ENCODE results near the gene SMYD3. TPM values are rescaled to one million over a fixed set of nuclear protein-coding genes. Genes with fewer than 3 reads are reported as not detected.

SMYD3 gene
- total and polyA plus RNA-seq, 9 of the 15 experiments (the other 6 are each of a cell fraction or from before 2014, with no cell fraction given), result 128 to 440 (median 197) TPM

DNA sequence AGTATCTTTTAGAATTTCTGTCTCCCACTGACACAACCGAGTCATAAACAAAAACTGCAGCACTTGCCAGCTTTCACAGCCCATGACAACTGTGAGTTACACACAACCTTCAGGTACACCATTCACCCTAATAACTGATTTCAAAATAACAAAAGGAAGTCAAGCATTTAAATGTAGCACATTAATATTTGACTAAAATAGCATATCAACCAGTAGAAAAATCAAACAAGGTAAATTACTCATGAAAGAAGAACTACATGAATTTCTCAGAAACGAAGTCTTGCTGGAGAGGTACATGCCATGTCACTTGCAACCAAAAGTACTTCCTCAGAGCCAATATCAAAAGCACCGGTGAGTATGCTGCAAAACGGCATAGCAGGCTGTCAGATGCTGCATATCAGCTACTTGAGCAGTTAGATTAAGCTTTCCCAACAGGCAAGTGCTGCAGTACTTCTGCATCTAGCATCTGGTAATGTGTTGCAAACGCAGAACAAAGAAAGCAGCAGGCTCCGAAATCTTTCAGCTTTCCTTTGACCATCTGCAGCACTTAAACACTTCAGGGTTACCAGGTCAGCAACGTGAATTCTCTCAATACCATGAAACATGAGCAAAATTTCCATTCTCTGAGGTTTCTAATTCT is 223.2 kb downstream of the SMYD3 start:
- Histone ChIP-seq H3K9ac (ENCODE audit: insufficient read depth in 1 of 2, low read depth in 2 of 2, low read length in 2 of 2) (no peak overlapping the region), H3K9me1 (ENCODE audit: control insufficient read depth, insufficient read depth, low read length) (no peaks in the 10 kb centered on the region), H3K27ac (ENCODE audit: extremely low read depth, low read depth, low read length) (no peak overlapping the region), H3K27me3 (ENCODE audit: control insufficient read depth in 2 of 2, insufficient read depth in 2 of 2, low read length in 2 of 2) (no peaks in the 10 kb centered on the region), H4K20me1 (replicated peaks; ENCODE audit: control insufficient read depth, insufficient read depth, low read length) (no peaks in the 10 kb centered on the region), H3K4me3 (no peak overlapping the region), H3K9me3 (replicated peaks; ENCODE audit: control insufficient read depth, insufficient read depth, low read depth, low read length) (no peaks in the 10 kb centered on the region), H3K79me2 (ENCODE audit: control insufficient read depth, insufficient read depth, low read length) (no peaks in the 10 kb centered on the region), H2AFZ (ENCODE audit: low read depth, low read length) (no peak overlapping the region), H3K36me3 (ENCODE audit: control insufficient read depth, insufficient read depth, low read length) (no peaks in the 10 kb centered on the region), H3K4me1 (replicated peaks in 1 of 2; ENCODE audit: control insufficient read depth in 2 of 2, insufficient read depth in 2 of 2, low read length in 2 of 2) (no peaks in the 10 kb centered on the region; a peak in 3 of 5 replicates), H3K4me2 (ENCODE audit: insufficient read depth, low read length) (no peak overlapping the region)
- WGBS (ENCODE audit: insufficient coverage, low coverage, missing lambda C conversion rate), result 23% methylated on average over 7 of the region's 7 CpGs
- DNase-seq (ENCODE audit: extremely low read depth in 1 of 4, low spot score in 3 of 4) (no peak), ATAC-seq (no peak), FAIRE-seq (no peak)
- intact Hi-C loops (cut with micrococcal nuclease), result loop anchor here (5.0 to 10.0 kb wide), 2 partner anchors 208 to 1129 kb away; partner anchors contain the start of gene KIF26B
- ChIA-PET CTCF (ENCODE audit: low intra/inter-chr PET ratio) (no interaction called here), POLR2A (interaction anchor here (0.6 to 1.3 kb wide), 2 partner anchors 7 to 22 kb away, joined by 3 to 5 read pairs; no protein-coding TSS in a partner anchor)
- TF ChIP-seq RB1 (IDR thresholded peaks at IDR 0.05; ENCODE audit: low read depth) (no peak), ZNF644 (tag; IDR thresholded peaks at IDR 0.05; ENCODE audit: low read depth) (no peak), CAMTA2 (CRISPR knock-in tag; conservative IDR thresholded peaks at IDR 0.05) (no peak), U2AF1 (optimal IDR thresholded peaks at IDR 0.05; ENCODE audit: low read depth, low read length) (no peak)
- TF ChIP-seq, protein P1, sequence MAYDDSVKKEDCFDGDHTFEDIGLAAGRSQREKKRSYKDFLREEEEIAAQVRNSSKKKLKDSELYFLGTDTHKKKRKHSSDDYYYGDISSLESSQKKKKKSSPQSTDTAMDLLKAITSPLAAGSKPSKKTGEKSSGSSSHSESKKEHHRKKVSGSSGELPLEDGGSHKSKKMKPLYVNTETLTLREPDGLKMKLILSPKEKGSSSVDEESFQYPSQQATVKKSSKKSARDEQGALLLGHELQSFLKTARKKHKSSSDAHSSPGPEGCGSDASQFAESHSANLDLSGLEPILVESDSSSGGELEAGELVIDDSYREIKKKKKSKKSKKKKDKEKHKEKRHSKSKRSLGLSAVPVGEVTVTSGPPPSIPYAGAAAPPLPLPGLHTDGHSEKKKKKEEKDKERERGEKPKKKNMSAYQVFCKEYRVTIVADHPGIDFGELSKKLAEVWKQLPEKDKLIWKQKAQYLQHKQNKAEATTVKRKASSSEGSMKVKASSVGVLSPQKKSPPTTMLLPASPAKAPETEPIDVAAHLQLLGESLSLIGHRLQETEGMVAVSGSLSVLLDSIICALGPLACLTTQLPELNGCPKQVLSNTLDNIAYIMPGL (CRISPR knock-in tag; IDR thresholded peaks at IDR 0.05), result no peak
- TF ChIP-seq, protein P2, sequence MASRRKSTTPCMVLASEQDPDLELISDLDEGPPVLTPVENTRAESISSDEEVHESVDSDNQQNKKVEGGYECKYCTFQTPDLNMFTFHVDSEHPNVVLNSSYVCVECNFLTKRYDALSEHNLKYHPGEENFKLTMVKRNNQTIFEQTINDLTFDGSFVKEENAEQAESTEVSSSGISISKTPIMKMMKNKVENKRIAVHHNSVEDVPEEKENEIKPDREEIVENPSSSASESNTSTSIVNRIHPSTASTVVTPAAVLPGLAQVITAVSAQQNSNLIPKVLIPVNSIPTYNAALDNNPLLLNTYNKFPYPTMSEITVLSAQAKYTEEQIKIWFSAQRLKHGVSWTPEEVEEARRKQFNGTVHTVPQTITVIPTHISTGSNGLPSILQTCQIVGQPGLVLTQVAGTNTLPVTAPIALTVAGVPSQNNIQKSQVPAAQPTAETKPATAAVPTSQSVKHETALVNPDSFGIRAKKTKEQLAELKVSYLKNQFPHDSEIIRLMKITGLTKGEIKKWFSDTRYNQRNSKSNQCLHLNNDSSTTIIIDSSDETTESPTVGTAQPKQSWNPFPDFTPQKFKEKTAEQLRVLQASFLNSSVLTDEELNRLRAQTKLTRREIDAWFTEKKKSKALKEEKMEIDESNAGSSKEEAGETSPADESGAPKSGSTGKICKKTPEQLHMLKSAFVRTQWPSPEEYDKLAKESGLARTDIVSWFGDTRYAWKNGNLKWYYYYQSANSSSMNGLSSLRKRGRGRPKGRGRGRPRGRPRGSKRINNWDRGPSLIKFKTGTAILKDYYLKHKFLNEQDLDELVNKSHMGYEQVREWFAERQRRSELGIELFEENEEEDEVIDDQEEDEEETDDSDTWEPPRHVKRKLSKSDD (conservative IDR thresholded peaks at IDR 0.05; ENCODE audit: low read length), result no peak
- in situ Hi-C loops (cut with MboI), result loop anchor here (25.0 kb wide), 1 partner anchor 272 kb away; no protein-coding TSS in a partner anchor
- BruUV-seq (replicated peaks), result no TSS peak

All from K562 (cell line).